Anterior cingulate cortex (tissue), 58 donors: ENCODE measurements around the gene TKT.
A peak's percentile ranks its signal among the peaks of the same experiment; 100 is the strongest.
"Not testable (repeated sequence)": the region's sequence is repeated elsewhere in the genome, so short reads cannot be mapped to it uniquely, and the experiment has no call there.

Experiments
- DNase-seq, 58 donors: peaks; one replicate each; lab custom pipeline; 2025; lab: John Stamatoyannopoulos, UW

The TKT gene

GRCh38 chr3:53255775-53256703, at the start of gene TKT:
Gene TKT (minus strand): TSS chr3:53256022. CDS start chr3:53255942, 80 bp downstream.
- peak in 57 of 58 donors; percentile 9 to 93 (median 77) for DNase-seq

- no peak for DNase-seq
Measured at GRCh38 chr3:53303957-53304356, 48.1 kb upstream of the TKT start.

GRCh38 chr3:53303549-53303948, 47.7 kb upstream of the TKT start:
- no peak for DNase-seq

DNA sequence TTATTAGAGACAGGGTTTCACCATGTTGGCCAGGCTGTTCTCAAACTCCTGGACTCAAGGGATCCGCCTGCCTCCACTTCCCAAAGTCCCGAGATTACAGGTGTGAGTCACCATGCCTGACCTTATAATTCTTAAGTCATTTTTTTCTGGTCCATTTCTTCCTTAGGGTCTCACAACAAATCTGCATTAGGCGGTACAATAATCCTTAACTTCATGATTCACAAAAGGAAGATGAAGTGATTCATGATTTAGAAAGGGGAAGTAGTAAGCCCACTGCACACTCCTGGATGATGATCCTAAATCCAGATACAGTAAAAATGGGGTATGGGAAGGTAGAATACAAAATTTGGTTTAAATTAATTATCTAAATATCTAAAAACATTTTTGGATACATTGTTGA, 45.0 kb upstream of the TKT start:
- no peak for DNase-seq

- DNase-seq, result peak in 2 of 58 donors; percentile 22 to 28
Measured at GRCh38 chr3:53299611-53300023, 43.8 kb upstream of the TKT start.

- no peak for DNase-seq
Measured at GRCh38 chr3:53295410-53295809, 39.6 kb upstream of the TKT start.

DNA sequence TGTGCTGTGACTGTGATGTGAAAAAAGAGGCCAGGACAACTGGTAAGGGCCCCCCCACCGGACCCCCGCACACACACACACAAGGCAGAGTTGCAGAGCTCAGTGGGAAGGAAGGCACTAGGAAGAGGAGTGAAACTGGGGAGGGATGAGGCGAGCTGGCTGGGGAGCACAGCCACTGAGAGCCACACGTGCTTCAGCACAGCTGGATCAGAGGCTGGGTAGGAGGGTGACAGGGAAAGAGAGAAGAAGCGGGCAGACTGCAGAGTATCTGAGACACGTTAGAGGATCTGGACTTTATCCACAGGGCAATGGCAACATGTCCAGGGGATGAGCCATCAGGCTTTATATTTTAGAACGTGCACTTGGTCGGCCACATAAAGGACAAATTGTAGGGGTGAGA, 38.0 kb upstream of the TKT start:
- DNase-seq, result peak in 5 of 58 donors; percentile 5 to 26 (median 16)

- DNase-seq, result no peak
Measured at GRCh38 chr3:53288214-53288613, 32.4 kb upstream of the TKT start.

DNA sequence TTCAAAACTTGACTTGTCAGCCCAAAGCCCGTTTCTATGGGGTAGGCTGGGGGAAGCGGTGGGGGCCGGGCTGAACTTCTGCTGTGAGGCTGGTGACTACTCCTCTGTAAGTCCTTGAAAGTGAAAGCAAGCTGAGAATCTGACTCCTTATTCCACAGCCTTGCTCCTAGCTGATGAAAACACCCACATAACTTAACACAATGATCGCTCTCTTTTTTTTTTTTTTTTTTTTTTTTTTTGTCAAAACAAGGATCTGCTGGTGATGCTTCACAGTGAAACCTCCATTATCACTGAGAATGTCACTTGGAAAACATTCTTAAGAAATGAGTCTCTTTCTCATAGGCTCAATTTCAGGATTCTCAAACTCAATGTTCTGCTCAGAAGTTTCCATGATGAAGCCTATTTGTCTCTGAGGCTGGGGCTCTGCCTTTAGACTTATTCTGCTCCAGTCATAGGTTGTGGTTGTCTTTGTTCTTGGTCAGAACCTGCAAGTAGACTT, 31.4 kb upstream of the TKT start:
- peak in 15 of 58 donors; percentile 1 to 40 (median 12) for DNase-seq

DNA sequence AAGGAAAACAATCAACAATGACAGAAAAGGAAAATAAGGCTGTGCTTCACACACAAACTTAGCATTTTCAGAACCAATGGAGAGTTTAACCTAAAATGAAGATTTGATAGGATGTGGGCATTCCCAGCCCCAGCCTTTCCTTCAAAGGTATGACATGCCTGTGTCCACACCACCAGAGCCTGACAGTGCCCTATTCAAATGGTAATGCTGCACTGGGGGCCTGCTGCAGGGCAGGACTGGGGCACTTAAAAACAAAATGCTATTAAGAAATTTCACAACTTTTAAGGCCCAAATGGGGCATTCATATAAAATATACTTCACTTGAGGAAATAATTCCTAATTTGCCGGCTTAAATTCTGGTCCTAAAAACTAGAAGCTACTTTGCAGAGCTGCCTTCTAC, 30.9 kb upstream of the TKT start:
- no peak for DNase-seq

DNA sequence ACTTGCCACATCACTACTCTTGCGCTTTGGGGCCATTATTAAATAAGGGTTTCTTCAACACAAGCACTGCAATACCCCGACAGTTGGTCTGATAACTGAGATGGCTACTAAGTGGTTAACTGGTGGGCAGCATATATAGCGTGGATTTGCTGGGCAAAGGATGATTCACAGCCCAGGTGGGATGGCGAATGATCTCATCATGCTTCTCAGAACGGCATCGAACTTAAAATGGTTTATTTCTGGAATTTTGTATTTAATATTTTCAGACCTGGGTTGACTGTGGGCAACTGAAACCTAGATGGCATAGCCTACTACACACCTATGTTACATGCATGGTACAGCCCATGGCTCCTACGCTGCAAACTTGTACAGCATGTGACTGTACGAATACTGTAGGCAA, 26.8 kb upstream of the TKT start:
- no peak for DNase-seq

DNA sequence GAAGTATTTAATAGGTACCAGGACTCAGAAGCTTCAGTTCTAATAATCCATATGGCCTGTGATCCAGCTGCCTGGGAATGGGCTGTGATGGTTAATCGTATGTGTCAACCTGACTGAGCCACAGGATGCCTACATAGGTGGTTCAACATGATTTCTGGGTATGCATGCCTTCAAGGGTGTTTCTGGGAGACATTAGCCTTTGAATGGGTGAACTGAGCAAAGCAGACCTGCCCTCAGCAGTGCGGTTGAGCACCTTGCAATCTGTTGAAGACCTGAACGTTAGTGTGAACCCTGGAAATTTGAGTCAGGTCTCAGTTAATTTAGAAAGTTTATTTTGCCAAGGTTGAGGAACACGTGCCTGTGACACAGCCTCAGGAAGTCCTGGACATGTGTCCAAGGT, 22.8 kb upstream of the TKT start:
- DNase-seq, result no peak

- no peak for DNase-seq
Measured at GRCh38 chr3:53274938-53275605, 19.2 kb upstream of the TKT start.

GRCh38 chr3:53273146-53273670, 17.4 kb upstream of the TKT start:
- DNase-seq, result no peak

- peak in 55 of 58 donors; percentile 11 to 89 (median 70) for DNase-seq
Measured at GRCh38 chr3:53269888-53270880, 14.4 kb upstream of the TKT start.

GRCh38 chr3:53269193-53269592, 13.4 kb upstream of the TKT start:
- DNase-seq, result not testable (repeated sequence)

DNA sequence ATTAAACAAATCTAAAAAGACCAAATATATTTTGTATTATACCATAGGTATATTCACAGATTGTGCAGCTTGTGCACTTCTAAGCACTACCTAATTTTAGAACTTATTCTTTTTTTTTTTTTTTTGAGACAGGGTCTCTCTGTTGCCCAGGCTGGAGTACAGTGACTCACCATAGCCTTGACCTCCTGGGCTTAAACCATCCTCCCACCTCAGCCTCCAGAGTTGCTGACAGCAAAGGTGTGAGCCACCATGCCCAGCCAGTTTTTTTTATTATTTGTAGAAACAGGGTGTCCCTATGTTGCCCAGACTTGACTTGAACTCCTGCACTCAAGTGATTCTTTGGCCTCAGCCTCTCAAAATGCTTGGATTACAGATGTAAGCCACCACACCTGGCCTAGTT, 11.9 kb upstream of the TKT start:
- DNase-seq, result no peak

DNA sequence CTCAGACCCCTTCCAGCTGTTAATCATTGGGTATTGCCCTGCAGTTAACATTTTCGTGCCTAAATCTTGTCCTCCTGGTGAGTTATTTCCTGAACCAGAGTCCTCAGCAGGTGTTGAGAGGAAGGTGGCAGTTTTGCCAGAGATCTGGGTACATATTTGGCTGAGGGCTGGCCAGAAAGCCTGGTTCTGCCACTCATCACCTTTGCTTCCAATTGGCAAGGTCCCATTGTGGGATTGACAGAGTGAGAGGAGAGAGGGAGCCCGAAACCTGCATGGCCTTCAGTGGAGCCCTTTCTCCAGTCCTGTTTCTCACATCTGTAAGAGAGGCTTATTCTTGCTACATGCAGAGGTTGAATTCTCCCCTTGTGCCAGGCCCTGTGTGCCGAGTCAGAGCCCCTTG, 8.9 kb upstream of the TKT start:
- DNase-seq, result no peak

DNA sequence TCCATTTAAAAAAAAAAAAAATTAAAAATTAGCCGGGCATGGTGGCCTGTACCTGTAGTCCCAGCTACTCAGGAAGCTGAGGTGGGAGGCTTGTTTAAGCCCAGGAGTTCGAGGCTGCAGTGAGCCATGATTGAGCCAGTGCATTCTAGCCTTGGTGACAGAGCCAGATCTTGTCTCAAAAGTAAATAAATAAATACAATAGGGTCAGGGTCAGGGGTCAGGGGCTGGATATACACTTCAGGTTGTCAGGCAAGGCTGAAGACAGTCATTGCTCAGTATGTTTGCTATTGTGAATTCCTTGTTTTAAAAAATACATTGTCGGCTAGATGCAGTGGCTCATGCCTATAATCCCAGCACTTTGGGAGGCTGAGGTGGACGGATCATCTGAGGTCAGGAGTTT, 8.1 kb upstream of the TKT start:
- DNase-seq, result no peak

GRCh38 chr3:53261712-53262111, 5.9 kb upstream of the TKT start:
- no peak for DNase-seq
